H1 (cell line): ENCODE results near the gene MCMBP. TPM values are rescaled to one million over a fixed set of nuclear protein-coding genes. Genes with fewer than 3 reads are reported as not detected.

Experiments used
- SRF ChIP-seq: IDR thresholded peaks from 2 replicates; pipeline ENCODE4 v1.6.1; 2011; ENCODE audit warnings: mild to moderate bottlenecking, low read depth, low read length, moderate library complexity
- polyA plus RNA-seq, 7 experiments: library from polyadenylated mRNA; depleted of rRNA in 3 of 7; stranded (reverse) in 5 of 7; unstranded in 2 of 7; fragments of >200 nt in 5 of 7; fragments of 200-250 nt in 2 of 7; gene quantifications; 1 replicate in 5 of 7; 2 replicates in 1 of 7; 4 replicates in 1 of 7; pipeline versions ENCODE4 v1.2.1 to v1.2.3, GENCODE V29; 2011 to 2013; ENCODE audit warnings: missing spikeins in 2 of 7, mixed read lengths in 2 of 7
- total RNA-seq: library from RNA; stranded (reverse); fragmentation: NEBNext Ultra II Directional; extraction: Animal tissue kit (Norgen Biotek cat#: 25700); gene quantifications from 2 replicates; pipeline ENCODE4 v1.2.1, GENCODE V29; 2021
- TF ChIP-seq, protein P1 (sequence below), 3 experiments: IDR thresholded peaks; 1 replicate in 2 of 3; 2 replicates in 1 of 3; pipeline versions ENCODE4 v1.5.1 to v1.6.1; 2011; ENCODE audit warnings: low read length in 3 of 3, mild to moderate bottlenecking in 3 of 3, inconsistent platforms in 2 of 3, low read depth in 1 of 3, moderate library complexity in 1 of 3; ENCODE audit not compliant: insufficient read depth in 1 of 3; ENCODE audit errors: control extremely low read depth in 1 of 3

MCMBP gene
- total and polyA plus RNA-seq, 2 of the 8 experiments (the other 6 are each of a cell fraction or from before 2014, with no cell fraction given): 67.3 to 81.7 TPM

DNA sequence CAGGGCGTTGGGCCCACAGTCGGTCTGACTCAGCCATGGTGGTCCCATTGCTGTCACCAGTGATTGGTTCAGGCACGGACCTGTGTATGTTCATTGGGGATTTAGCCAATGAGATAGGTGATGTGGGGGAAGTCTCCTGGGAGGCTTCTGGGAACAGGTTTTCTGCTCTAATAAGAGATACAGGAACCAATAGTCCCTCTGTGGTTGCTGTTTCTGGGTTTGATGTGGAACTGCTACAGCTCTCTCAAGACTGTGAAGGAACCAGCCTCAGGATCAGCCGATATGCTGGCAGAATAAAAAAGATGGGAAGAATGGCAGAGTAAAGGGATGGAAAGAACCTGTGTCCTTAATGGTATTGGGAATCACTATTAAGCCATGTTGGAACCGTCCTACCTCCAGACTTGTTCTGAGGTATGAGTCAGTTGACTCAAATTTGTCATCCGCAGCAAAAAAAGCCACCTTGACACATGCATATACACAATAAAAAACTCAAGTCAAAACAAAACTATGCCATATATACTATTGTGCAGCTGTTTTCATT, 70.6 kb downstream of the MCMBP start (continued):
- TF ChIP-seq, protein P1, sequence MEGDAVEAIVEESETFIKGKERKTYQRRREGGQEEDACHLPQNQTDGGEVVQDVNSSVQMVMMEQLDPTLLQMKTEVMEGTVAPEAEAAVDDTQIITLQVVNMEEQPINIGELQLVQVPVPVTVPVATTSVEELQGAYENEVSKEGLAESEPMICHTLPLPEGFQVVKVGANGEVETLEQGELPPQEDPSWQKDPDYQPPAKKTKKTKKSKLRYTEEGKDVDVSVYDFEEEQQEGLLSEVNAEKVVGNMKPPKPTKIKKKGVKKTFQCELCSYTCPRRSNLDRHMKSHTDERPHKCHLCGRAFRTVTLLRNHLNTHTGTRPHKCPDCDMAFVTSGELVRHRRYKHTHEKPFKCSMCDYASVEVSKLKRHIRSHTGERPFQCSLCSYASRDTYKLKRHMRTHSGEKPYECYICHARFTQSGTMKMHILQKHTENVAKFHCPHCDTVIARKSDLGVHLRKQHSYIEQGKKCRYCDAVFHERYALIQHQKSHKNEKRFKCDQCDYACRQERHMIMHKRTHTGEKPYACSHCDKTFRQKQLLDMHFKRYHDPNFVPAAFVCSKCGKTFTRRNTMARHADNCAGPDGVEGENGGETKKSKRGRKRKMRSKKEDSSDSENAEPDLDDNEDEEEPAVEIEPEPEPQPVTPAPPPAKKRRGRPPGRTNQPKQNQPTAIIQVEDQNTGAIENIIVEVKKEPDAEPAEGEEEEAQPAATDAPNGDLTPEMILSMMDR (IDR thresholded peaks at IDR 0.05; ENCODE audit: control extremely low read depth in 1 of 3, insufficient read depth in 1 of 3, low read depth in 1 of 3, low read length in 3 of 3): no peak
- TF ChIP-seq SRF: no peak
